HG02763 (cell line): ENCODE measurements around the gene KRT15.

ENCODE experiments used
- ATAC-seq: cut with Tn5 transposase; IDR thresholded peaks from one replicate; pipeline ENCODE4 v1.9.1; 2021; ENCODE audit warnings: mild to moderate bottlenecking, moderate library complexity; ENCODE audit not compliant: unreplicated experiment

KRT15 gene

GRCh38 chr17:41484920-41485904 lies 33.5 kb downstream of the KRT15 start:
- no peak for ATAC-seq

- no peak for ATAC-seq
Observed at GRCh38 chr17:41483991-41484826, 34.5 kb downstream of the KRT15 start.

- no peak for ATAC-seq
Observed at GRCh38 chr17:41483531-41483930, 35.2 kb downstream of the KRT15 start.

GRCh38 chr17:41481036-41481435 lies 37.7 kb downstream of the KRT15 start, which contains the start of gene KRT35:
Gene KRT35, minus strand, starts transcription at chr17:41481151. Its CDS starts 54 bp downstream, at chr17:41481097.
- ATAC-seq = no peak

- ATAC-seq = no peak
Observed at GRCh38 chr17:41480581-41480980, 38.1 kb downstream of the KRT15 start.

- ATAC-seq = no peak
Observed at GRCh38 chr17:41480136-41480535, 38.6 kb downstream of the KRT15 start.

- ATAC-seq = no peak
Observed at GRCh38 chr17:41478237-41478636, 40.5 kb downstream of the KRT15 start.

- no peak for ATAC-seq
Observed at GRCh38 chr17:41476866-41477815, 41.5 kb downstream of the KRT15 start.

- no peak for ATAC-seq
Observed at GRCh38 chr17:41475421-41475820, 43.3 kb downstream of the KRT15 start.

- ATAC-seq = no peak
Observed at GRCh38 chr17:41474863-41475262, 43.8 kb downstream of the KRT15 start.

GRCh38 chr17:41468346-41468745 lies 50.3 kb downstream of the KRT15 start:
- no peak for ATAC-seq

- ATAC-seq = no peak
Observed at GRCh38 chr17:41467561-41467960, 51.1 kb downstream of the KRT15 start.

GRCh38 chr17:41466988-41467387 lies 51.7 kb downstream of the KRT15 start, which contains the start of gene KRT32:
Gene KRT32, minus strand, starts transcription at chr17:41467386. Its CDS starts 61 bp downstream, at chr17:41467325.
- no peak for ATAC-seq

GRCh38 chr17:41464682-41465081 lies 54.0 kb downstream of the KRT15 start:
- ATAC-seq = no peak

GRCh38 chr17:41464173-41464572 lies 54.5 kb downstream of the KRT15 start:
- no peak for ATAC-seq

- no peak for ATAC-seq
Observed at GRCh38 chr17:41463746-41464145, 54.9 kb downstream of the KRT15 start.
